Endothelial cell (in vitro differentiated cells): Measurements from ENCODE around the gene MMEL1. TPM values are rescaled to one million over a fixed set of nuclear protein-coding genes. Genes with fewer than 3 reads are reported as not detected.
"Not testable (repeated sequence)": the region's sequence is repeated elsewhere in the genome, so short reads cannot be mapped to it uniquely, and the experiment has no call there.

Experiments used
- DNase-seq: peaks from one replicate; pipeline ENCODE4 v3.0.0; 2021; ENCODE audit warnings: low spot score
- H3K27ac Mint-ChIP-seq: one replicate; pipeline ENCODE4 v1.8.0; 2021; ENCODE audit warnings: mixed read lengths, inconsistent platforms; ENCODE audit not compliant: unreplicated experiment
- H3K27me3 Mint-ChIP-seq: one replicate; pipeline ENCODE4 v1.8.0; 2021; ENCODE audit warnings: mild to moderate bottlenecking, moderate library complexity, mixed read lengths, inconsistent platforms; ENCODE audit not compliant: unreplicated experiment
- H3K36me3 Mint-ChIP-seq: one replicate; pipeline ENCODE4 v1.8.0; 2021; ENCODE audit warnings: mild to moderate bottlenecking, low read depth, mixed read lengths, inconsistent platforms; ENCODE audit not compliant: unreplicated experiment
- H3K4me1 Mint-ChIP-seq: one replicate; pipeline ENCODE4 v1.8.0; 2021; ENCODE audit warnings: mild to moderate bottlenecking, mixed read lengths, inconsistent platforms; ENCODE audit not compliant: unreplicated experiment
- H3K4me3 Mint-ChIP-seq: one replicate; pipeline ENCODE4 v1.8.0; 2021; ENCODE audit warnings: mild to moderate bottlenecking, mixed read lengths, inconsistent platforms; ENCODE audit not compliant: unreplicated experiment
- H3K9me3 Mint-ChIP-seq: one replicate; pipeline ENCODE4 v1.8.0; 2021; ENCODE audit warnings: mixed read lengths, inconsistent platforms; ENCODE audit not compliant: unreplicated experiment
- CTCF ChIP-seq: fragments of 200-600 bp; sonication (generic); IDR thresholded peaks from one replicate; pipeline ENCODE4 v1.5.0; 2021; ENCODE audit warnings: antibody characterized with exemption; ENCODE audit not compliant: unreplicated experiment
- total RNA-seq: library from RNA; stranded (reverse); fragmentation: NEBNext Ultra II Directional; extraction: Animal tissue kit (Norgen Biotek cat#: 25700); gene quantifications from one replicate; pipeline ENCODE4 v1.2.1, GENCODE V29; 2021; ENCODE audit not compliant: unreplicated experiment

Gene MMEL1
- total RNA-seq, 1 donor from 2014 or later, result not detected

GRCh38 chr1:2628191-2628932, 4.5 kb downstream of the MMEL1 start:
- no peak overlapping the region for H3K4me3 Mint-ChIP-seq

GRCh38 chr1:2627746-2628145, 5.1 kb downstream of the MMEL1 start:
- H3K4me3 Mint-ChIP-seq, result no peak overlapping the region
- H3K4me1 Mint-ChIP-seq, result peaks cover 3% of the 10 kb centered on the region
- H3K9me3 Mint-ChIP-seq, result no peaks in the 10 kb centered on the region
- peaks cover 22% of the 10 kb centered on the region for H3K27me3 Mint-ChIP-seq
- peaks cover 7% of the 10 kb centered on the region for H3K36me3 Mint-ChIP-seq
- peak overlapping the region; percentile 67 for H3K27ac Mint-ChIP-seq
- no peak for DNase-seq
- no peak for TF ChIP-seq CTCF

More at GRCh38 chr1:2628191-2628932, 4.5 kb downstream of the MMEL1 start:
- H3K4me1 Mint-ChIP-seq, result peaks cover 3% of the 10 kb centered on the region
- H3K27ac Mint-ChIP-seq, result no peak overlapping the region
- H3K36me3 Mint-ChIP-seq, result peaks cover 7% of the 10 kb centered on the region
- H3K9me3 Mint-ChIP-seq, result no peaks in the 10 kb centered on the region
- no peak for TF ChIP-seq CTCF
- no peak for DNase-seq
- peaks cover 22% of the 10 kb centered on the region for H3K27me3 Mint-ChIP-seq

GRCh38 chr1:2625748-2626147, 7.1 kb downstream of the MMEL1 start:
- H3K27ac Mint-ChIP-seq, H3K4me3 Mint-ChIP-seq, DNase-seq, H3K36me3 Mint-ChIP-seq, H3K9me3 Mint-ChIP-seq, H3K4me1 Mint-ChIP-seq: not testable (repeated sequence)
- H3K27me3 Mint-ChIP-seq, result peaks cover 14% of the 10 kb centered on the region

GRCh38 chr1:2625311-2625710, 7.5 kb downstream of the MMEL1 start:
- Mint-ChIP-seq H3K36me3 (peaks cover 2% of the 10 kb centered on the region), H3K4me3 (no peak overlapping the region), H3K27me3 (peaks cover 10% of the 10 kb centered on the region), H3K9me3 (no peaks in the 10 kb centered on the region), H3K4me1 (no peaks in the 10 kb centered on the region), H3K27ac (no peak overlapping the region)
- DNase-seq, result no peak
- no peak for TF ChIP-seq CTCF

GRCh38 chr1:2624735-2625300, 8.0 kb downstream of the MMEL1 start:
- no peaks in the 10 kb centered on the region for H3K9me3 Mint-ChIP-seq
- peaks cover 7% of the 10 kb centered on the region for H3K27me3 Mint-ChIP-seq
- no peaks in the 10 kb centered on the region for H3K4me1 Mint-ChIP-seq

More at GRCh38 chr1:2624735-2625300, 8.0 kb downstream of the MMEL1 start:
- no peak for DNase-seq
- Mint-ChIP-seq H3K4me3 (no peak overlapping the region), H3K27ac (no peak overlapping the region), H3K36me3 (no peaks in the 10 kb centered on the region)
- no peak for TF ChIP-seq CTCF
